ENCODE results near the gene KCTD3.

KCTD3 gene

GRCh38 chr1:215554865-215555264, 12.2 kb upstream of the KCTD3 start:
- Histone ChIP-seq H3K9ac (ENCODE audit: low read length in 5 of 5) (no peak overlapping the region), H3K4me1 (ENCODE audit: control insufficient read depth in 5 of 5, insufficient read depth in 5 of 5, low read length in 5 of 5) (no peaks in the 10 kb centered on the region), H3K27me3 (ENCODE audit: control insufficient read depth in 5 of 5, insufficient read depth in 4 of 5, low read length in 5 of 5) (no peaks in the 10 kb centered on the region), H3K4me3 (ENCODE audit: low read depth in 1 of 5, low read length in 5 of 5) (no peak overlapping the region), H3K36me3 (ENCODE audit: control insufficient read depth in 5 of 5, insufficient read depth in 5 of 5, low read length in 5 of 5) (no peaks in the 10 kb centered on the region), H3K9me3 (ENCODE audit: control insufficient read depth in 5 of 5, low read length in 5 of 5) (peaks cover 0 to 14% (median 3%) of the 10 kb centered on the region in 5 donors), H3K27ac (ENCODE audit: low read depth, low read length) (no peak overlapping the region)

- H3K4me1 ChIP-seq (ENCODE audit: control insufficient read depth in 5 of 5, insufficient read depth in 5 of 5, low read length in 5 of 5), result no peaks in the 10 kb centered on the region
- H3K27me3 ChIP-seq (ENCODE audit: control insufficient read depth in 5 of 5, insufficient read depth in 4 of 5, low read length in 5 of 5), result no peaks in the 10 kb centered on the region
- H3K9me3 ChIP-seq (ENCODE audit: control insufficient read depth in 5 of 5, low read length in 5 of 5), result peaks cover 0 to 14% (median 3%) of the 10 kb centered on the region in 5 donors
- H3K4me3 ChIP-seq (ENCODE audit: low read depth in 1 of 5, low read length in 5 of 5), result no peak overlapping the region
- H3K27ac ChIP-seq (ENCODE audit: low read depth, low read length), result no peak overlapping the region
- no peak overlapping the region for H3K9ac ChIP-seq (ENCODE audit: low read length in 5 of 5)
- no peaks in the 10 kb centered on the region for H3K36me3 ChIP-seq (ENCODE audit: control insufficient read depth in 5 of 5, insufficient read depth in 5 of 5, low read length in 5 of 5)
These were observed 11.6 kb upstream of the KCTD3 start for GRCh38 chr1:215555531-215555930.

GRCh38 chr1:215556996-215557395, 10.1 kb upstream of the KCTD3 start:
- Histone ChIP-seq H3K4me1 (ENCODE audit: control insufficient read depth in 5 of 5, insufficient read depth in 5 of 5, low read length in 5 of 5) (no peaks in the 10 kb centered on the region), H3K9ac (ENCODE audit: low read length in 5 of 5) (no peak overlapping the region), H3K9me3 (ENCODE audit: control insufficient read depth in 5 of 5, low read length in 5 of 5) (peaks cover 0 to 14% (median 3%) of the 10 kb centered on the region in 5 donors), H3K27me3 (ENCODE audit: control insufficient read depth in 5 of 5, insufficient read depth in 4 of 5, low read length in 5 of 5) (no peaks in the 10 kb centered on the region), H3K27ac (ENCODE audit: low read depth, low read length) (no peak overlapping the region), H3K36me3 (ENCODE audit: control insufficient read depth in 5 of 5, insufficient read depth in 5 of 5, low read length in 5 of 5) (no peaks in the 10 kb centered on the region), H3K4me3 (ENCODE audit: low read depth in 1 of 5, low read length in 5 of 5) (no peak overlapping the region)

GRCh38 chr1:215557504-215557903, 9.6 kb upstream of the KCTD3 start:
- Histone ChIP-seq H3K27me3 (ENCODE audit: control insufficient read depth in 5 of 5, insufficient read depth in 4 of 5, low read length in 5 of 5) (no peaks in the 10 kb centered on the region), H3K27ac (ENCODE audit: low read depth, low read length) (no peak overlapping the region), H3K9ac (ENCODE audit: low read length in 5 of 5) (no peak overlapping the region), H3K4me3 (ENCODE audit: low read depth in 1 of 5, low read length in 5 of 5) (no peak overlapping the region), H3K36me3 (ENCODE audit: control insufficient read depth in 5 of 5, insufficient read depth in 5 of 5, low read length in 5 of 5) (no peaks in the 10 kb centered on the region), H3K4me1 (ENCODE audit: control insufficient read depth in 5 of 5, insufficient read depth in 5 of 5, low read length in 5 of 5) (no peaks in the 10 kb centered on the region), H3K9me3 (ENCODE audit: control insufficient read depth in 5 of 5, low read length in 5 of 5) (peaks cover 0 to 14% (median 3%) of the 10 kb centered on the region in 5 donors)

- H3K27me3 ChIP-seq (ENCODE audit: control insufficient read depth in 5 of 5, insufficient read depth in 4 of 5, low read length in 5 of 5), result no peaks in the 10 kb centered on the region
- no peaks in the 10 kb centered on the region for H3K36me3 ChIP-seq (ENCODE audit: control insufficient read depth in 5 of 5, insufficient read depth in 5 of 5, low read length in 5 of 5)
- no peak overlapping the region for H3K27ac ChIP-seq (ENCODE audit: low read depth, low read length)
- H3K9ac ChIP-seq (ENCODE audit: low read length in 5 of 5), result no peak overlapping the region
- no peak overlapping the region for H3K4me3 ChIP-seq (ENCODE audit: low read depth in 1 of 5, low read length in 5 of 5)
- H3K9me3 ChIP-seq (ENCODE audit: control insufficient read depth in 5 of 5, low read length in 5 of 5), result peaks cover 0 to 14% (median 3%) of the 10 kb centered on the region in 5 donors
- no peaks in the 10 kb centered on the region for H3K4me1 ChIP-seq (ENCODE audit: control insufficient read depth in 5 of 5, insufficient read depth in 5 of 5, low read length in 5 of 5)
These were observed 9.0 kb upstream of the KCTD3 start for GRCh38 chr1:215557992-215558626.

GRCh38 chr1:215567491-215568298, 591 bp downstream of the KCTD3 start:
- Histone ChIP-seq H3K27ac (ENCODE audit: low read depth, low read length) (peak overlapping the region; percentile 93), H3K27me3 (ENCODE audit: control insufficient read depth in 5 of 5, insufficient read depth in 4 of 5, low read length in 5 of 5) (no peaks in the 10 kb centered on the region), H3K9me3 (ENCODE audit: control insufficient read depth in 5 of 5, low read length in 5 of 5) (no peaks in the 10 kb centered on the region), H3K4me3 (ENCODE audit: low read depth in 1 of 5, low read length in 5 of 5) (peak overlapping the region; percentile 84 to 96 (median 89)), H3K9ac (ENCODE audit: low read length in 5 of 5) (peak overlapping the region; percentile 49 to 95 (median 90)), H3K4me1 (ENCODE audit: control insufficient read depth in 5 of 5, insufficient read depth in 5 of 5, low read length in 5 of 5) (peaks cover 2 to 40% (median 30%) of the 10 kb centered on the region in 5 donors), H3K36me3 (ENCODE audit: control insufficient read depth in 5 of 5, insufficient read depth in 5 of 5, low read length in 5 of 5) (no peaks in the 10 kb centered on the region)

- Histone ChIP-seq H3K4me1 (ENCODE audit: control insufficient read depth in 5 of 5, insufficient read depth in 5 of 5, low read length in 5 of 5) (peaks cover 2 to 40% (median 30%) of the 10 kb centered on the region in 5 donors), H3K36me3 (ENCODE audit: control insufficient read depth in 5 of 5, insufficient read depth in 5 of 5, low read length in 5 of 5) (no peaks in the 10 kb centered on the region), H3K27me3 (ENCODE audit: control insufficient read depth in 5 of 5, insufficient read depth in 4 of 5, low read length in 5 of 5) (no peaks in the 10 kb centered on the region), H3K27ac (ENCODE audit: low read depth, low read length) (peak overlapping the region; percentile 93), H3K4me3 (ENCODE audit: low read depth in 1 of 5, low read length in 5 of 5) (peak overlapping the region; percentile 84 to 96 (median 89)), H3K9me3 (ENCODE audit: control insufficient read depth in 5 of 5, low read length in 5 of 5) (no peaks in the 10 kb centered on the region), H3K9ac (ENCODE audit: low read length in 5 of 5) (peak overlapping the region; percentile 49 to 95 (median 90))
These were observed 1.2 kb downstream of the KCTD3 start for GRCh38 chr1:215568299-215568692.

GRCh38 chr1:215569986-215570824, 3.1 kb downstream of the KCTD3 start:
- Histone ChIP-seq H3K4me3 (ENCODE audit: low read depth in 1 of 5, low read length in 5 of 5) (no peak overlapping the region), H3K27ac (ENCODE audit: low read depth, low read length) (peak overlapping the region; percentile 93), H3K4me1 (ENCODE audit: control insufficient read depth in 5 of 5, insufficient read depth in 5 of 5, low read length in 5 of 5) (peaks cover 2 to 40% (median 30%) of the 10 kb centered on the region in 5 donors), H3K27me3 (ENCODE audit: control insufficient read depth in 5 of 5, insufficient read depth in 4 of 5, low read length in 5 of 5) (no peaks in the 10 kb centered on the region), H3K9me3 (ENCODE audit: control insufficient read depth in 5 of 5, low read length in 5 of 5) (no peaks in the 10 kb centered on the region), H3K36me3 (ENCODE audit: control insufficient read depth in 5 of 5, insufficient read depth in 5 of 5, low read length in 5 of 5) (no peaks in the 10 kb centered on the region), H3K9ac (ENCODE audit: low read length in 5 of 5) (peak overlapping the region in 3 of 5 donors; percentile 7 to 31 (median 15))

GRCh38 chr1:215581896-215582295, 14.8 kb downstream of the KCTD3 start:
- peaks cover 26 to 66% (median 44%) of the 10 kb centered on the region in 5 donors for H3K36me3 ChIP-seq (ENCODE audit: control insufficient read depth in 5 of 5, insufficient read depth in 5 of 5, low read length in 5 of 5)

More at GRCh38 chr1:215581896-215582295, 14.8 kb downstream of the KCTD3 start:
- H3K9me3 ChIP-seq (ENCODE audit: control insufficient read depth in 5 of 5, low read length in 5 of 5), result no peaks in the 10 kb centered on the region
- H3K4me1 ChIP-seq (ENCODE audit: control insufficient read depth in 5 of 5, insufficient read depth in 5 of 5, low read length in 5 of 5), result no peaks in the 10 kb centered on the region
- H3K27me3 ChIP-seq (ENCODE audit: control insufficient read depth in 5 of 5, insufficient read depth in 4 of 5, low read length in 5 of 5), result no peaks in the 10 kb centered on the region
- no peak overlapping the region for H3K9ac ChIP-seq (ENCODE audit: low read length in 5 of 5)
- H3K4me3 ChIP-seq (ENCODE audit: low read depth in 1 of 5, low read length in 5 of 5), result no peak overlapping the region
- no peak overlapping the region for H3K27ac ChIP-seq (ENCODE audit: low read depth, low read length)

Data from subcutaneous abdominal adipose tissue (tissue), 5 donors.